ENCODE measurements around the gene MMP25. TPM values are rescaled to one million over a fixed set of nuclear protein-coding genes. Genes with fewer than 3 reads are reported as not detected.

Gene MMP25
- total and polyA plus RNA-seq, 12 donors = 0.09 to 3.1 (median 0.43) TPM; not detected in 1

DNA sequence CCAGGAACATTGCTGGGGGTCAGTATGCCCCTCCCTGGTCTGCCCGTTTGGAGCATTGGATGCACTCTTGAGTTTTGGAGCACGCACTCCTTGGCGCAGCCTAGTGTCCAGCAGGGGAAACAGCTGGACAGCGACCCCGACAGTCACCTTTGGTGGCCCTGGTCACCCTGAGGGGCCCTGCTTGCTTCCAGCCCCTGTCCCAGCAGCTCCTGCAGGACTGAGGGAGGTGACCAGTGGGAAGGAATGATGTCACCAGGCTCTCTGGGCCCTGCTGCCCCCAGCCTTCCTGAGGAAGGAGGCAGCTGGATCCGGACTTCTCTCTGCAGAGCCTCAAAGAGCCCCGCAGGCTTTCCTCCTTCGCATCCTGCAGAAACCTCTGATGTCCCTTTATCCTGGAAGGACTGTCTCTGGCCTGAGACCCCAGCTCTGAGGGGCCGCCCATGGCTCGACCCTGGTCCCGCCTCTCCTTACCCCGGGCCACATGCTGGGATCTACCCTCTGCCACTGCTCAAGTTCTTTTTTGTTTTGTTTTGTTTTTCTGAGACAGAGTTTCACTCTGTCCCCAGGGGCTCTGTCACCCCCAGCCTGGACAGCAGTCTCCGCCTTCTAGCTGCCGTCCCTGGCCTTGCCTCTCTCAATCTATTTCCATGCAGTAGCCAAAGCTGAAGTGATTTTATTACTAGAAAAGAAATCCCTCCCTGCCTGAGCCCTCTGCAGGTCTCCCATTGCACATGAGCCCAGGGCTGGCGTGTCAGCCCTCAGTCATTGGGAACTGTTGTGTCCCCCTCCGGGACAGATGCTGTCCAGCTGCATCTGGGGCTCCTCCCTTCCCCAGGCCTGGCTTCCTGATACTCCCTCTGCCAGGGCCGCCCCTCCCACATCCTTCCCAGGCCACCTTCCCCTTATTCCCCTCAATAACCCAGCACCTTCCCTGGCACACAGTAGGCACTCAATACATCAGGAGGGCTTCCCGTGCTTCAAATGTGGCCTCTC is 41.2 kb downstream of the MMP25 start:
- H3K9me3 ChIP-seq (replicated peaks in 1 of 3) = no peaks in the 10 kb centered on the region
- intact Hi-C loops (cut with DNase I) = no loop called here
- peaks cover 0 to 4% of the 10 kb centered on the region in 2 donors for H3K4me1 ChIP-seq (replicated peaks in 1 of 2)
- TF ChIP-seq, protein P1, sequence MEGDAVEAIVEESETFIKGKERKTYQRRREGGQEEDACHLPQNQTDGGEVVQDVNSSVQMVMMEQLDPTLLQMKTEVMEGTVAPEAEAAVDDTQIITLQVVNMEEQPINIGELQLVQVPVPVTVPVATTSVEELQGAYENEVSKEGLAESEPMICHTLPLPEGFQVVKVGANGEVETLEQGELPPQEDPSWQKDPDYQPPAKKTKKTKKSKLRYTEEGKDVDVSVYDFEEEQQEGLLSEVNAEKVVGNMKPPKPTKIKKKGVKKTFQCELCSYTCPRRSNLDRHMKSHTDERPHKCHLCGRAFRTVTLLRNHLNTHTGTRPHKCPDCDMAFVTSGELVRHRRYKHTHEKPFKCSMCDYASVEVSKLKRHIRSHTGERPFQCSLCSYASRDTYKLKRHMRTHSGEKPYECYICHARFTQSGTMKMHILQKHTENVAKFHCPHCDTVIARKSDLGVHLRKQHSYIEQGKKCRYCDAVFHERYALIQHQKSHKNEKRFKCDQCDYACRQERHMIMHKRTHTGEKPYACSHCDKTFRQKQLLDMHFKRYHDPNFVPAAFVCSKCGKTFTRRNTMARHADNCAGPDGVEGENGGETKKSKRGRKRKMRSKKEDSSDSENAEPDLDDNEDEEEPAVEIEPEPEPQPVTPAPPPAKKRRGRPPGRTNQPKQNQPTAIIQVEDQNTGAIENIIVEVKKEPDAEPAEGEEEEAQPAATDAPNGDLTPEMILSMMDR (IDR thresholded peaks at IDR 0.05) = peak in 1 of 6 experiments; percentile 27
- TF ChIP-seq POLR2A (IDR thresholded peaks at IDR 0.05) = no peak
- peak; percentile 33 to 73 (median 48) for DNase-seq
- H3K27me3 ChIP-seq = no peaks in the 10 kb centered on the region
- WGBS, 4 donors = 53 to 65% (median 60%) methylated on average over 14 to 18 of the region's 18 CpGs
- H3K27ac ChIP-seq = peak overlapping the region in 2 of 5 donors; percentile 34 to 51
- peak overlapping the region in 1 of 4 donors; percentile 36 for H3K4me3 ChIP-seq
- H3K36me3 ChIP-seq (replicated peaks in 1 of 2) = no peaks in the 10 kb centered on the region

DNA sequence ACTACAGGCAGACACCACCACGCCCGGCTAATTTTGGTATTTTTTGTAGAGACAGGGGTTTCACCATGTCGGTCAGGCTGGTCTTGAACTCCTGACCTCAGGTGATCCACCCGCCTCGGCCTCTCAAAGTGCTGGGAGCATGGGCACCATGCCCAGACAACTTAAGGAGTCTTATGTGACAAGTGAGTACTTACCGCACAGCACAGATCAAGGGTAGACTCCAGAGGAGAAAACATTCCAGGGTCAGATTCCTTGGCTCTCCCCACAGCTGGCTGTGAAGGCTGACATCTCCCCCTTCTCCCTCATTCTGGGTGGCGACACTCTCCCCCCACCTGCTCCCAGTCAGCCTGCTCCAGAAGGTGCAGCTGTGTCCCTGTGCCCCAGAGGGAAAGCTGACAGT is 42.1 kb downstream of the MMP25 start:
- TF ChIP-seq, protein P1 (IDR thresholded peaks at IDR 0.05) = no peak
- TF ChIP-seq POLR2A (IDR thresholded peaks at IDR 0.05) = no peak
- Histone ChIP-seq H3K27me3 (no peaks in the 10 kb centered on the region), H3K4me1 (replicated peaks in 1 of 2) (peaks cover 0 to 4% of the 10 kb centered on the region in 2 donors), H3K36me3 (replicated peaks in 1 of 2) (no peaks in the 10 kb centered on the region), H3K9me3 (replicated peaks in 1 of 3) (no peaks in the 10 kb centered on the region), H3K27ac (no peak overlapping the region), H3K4me3 (no peak overlapping the region)
- intact Hi-C loops (cut with DNase I) = no loop called here
- 52 to 60% (median 57%) methylated on average over 7 of the region's 7 CpGs for WGBS, 4 donors
- no peak for DNase-seq

DNA sequence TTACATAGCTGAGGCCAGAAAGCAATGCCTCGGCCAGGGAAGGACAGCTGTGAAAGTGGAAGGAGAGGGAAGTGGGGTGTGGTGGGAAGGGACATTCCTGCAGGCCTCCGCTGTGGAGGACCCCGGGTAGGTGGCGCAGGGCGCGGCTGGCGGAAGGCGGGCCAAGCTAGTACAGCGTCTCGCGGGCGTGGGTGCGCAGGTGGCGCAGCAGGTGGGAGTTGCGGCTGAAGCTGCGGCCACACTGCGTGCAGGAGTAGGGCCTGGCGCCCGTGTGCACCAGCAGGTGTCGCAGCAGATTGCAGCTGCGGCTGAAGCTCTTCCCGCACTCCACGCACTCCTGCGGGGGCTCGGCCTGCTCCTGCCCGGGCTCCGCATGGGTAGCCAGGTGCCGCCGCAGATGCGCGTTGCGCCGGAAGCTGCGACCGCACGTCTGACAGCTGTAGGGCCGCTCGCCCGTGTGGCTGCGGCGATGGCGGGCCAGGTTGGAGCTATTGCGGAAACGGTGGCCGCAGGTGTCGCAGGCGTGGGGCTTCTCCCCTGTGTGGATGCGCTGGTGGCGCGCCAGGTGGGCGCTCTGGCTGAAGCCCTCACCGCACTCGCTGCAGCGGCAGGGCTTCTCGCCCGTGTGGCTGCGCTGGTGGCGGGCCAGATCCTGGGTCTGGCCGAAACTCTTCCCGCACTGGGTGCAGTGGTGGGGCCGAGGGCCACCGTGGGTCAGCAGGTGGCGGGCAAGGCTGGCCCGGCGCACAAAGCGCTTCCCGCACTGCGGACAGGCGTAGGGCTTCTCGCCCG is 42.8 kb downstream of the MMP25 start:
- H3K4me3 ChIP-seq = no peak overlapping the region
- WGBS, 4 donors = 88 to 95% (median 90%) methylated on average over 45 to 71 of the region's 71 CpGs
- no peaks in the 10 kb centered on the region for H3K36me3 ChIP-seq (replicated peaks in 1 of 2)
- peaks cover 0 to 4% of the 10 kb centered on the region in 2 donors for H3K4me1 ChIP-seq (replicated peaks in 1 of 2)
- no peak overlapping the region for H3K27ac ChIP-seq
- intact Hi-C loops (cut with DNase I) = no loop called here
- no peak for TF ChIP-seq POLR2A (IDR thresholded peaks at IDR 0.05)
- TF ChIP-seq, protein P1 (IDR thresholded peaks at IDR 0.05) = no peak
- H3K9me3 ChIP-seq (replicated peaks in 1 of 3) = no peaks in the 10 kb centered on the region
- no peaks in the 10 kb centered on the region for H3K27me3 ChIP-seq
- no peak for DNase-seq
